ENCODE data around the gene UFL1.
"Not testable (repeated sequence)": the region's sequence is repeated elsewhere in the genome, so short reads cannot be mapped to it uniquely, and the experiment has no call there.

The UFL1 gene

DNA sequence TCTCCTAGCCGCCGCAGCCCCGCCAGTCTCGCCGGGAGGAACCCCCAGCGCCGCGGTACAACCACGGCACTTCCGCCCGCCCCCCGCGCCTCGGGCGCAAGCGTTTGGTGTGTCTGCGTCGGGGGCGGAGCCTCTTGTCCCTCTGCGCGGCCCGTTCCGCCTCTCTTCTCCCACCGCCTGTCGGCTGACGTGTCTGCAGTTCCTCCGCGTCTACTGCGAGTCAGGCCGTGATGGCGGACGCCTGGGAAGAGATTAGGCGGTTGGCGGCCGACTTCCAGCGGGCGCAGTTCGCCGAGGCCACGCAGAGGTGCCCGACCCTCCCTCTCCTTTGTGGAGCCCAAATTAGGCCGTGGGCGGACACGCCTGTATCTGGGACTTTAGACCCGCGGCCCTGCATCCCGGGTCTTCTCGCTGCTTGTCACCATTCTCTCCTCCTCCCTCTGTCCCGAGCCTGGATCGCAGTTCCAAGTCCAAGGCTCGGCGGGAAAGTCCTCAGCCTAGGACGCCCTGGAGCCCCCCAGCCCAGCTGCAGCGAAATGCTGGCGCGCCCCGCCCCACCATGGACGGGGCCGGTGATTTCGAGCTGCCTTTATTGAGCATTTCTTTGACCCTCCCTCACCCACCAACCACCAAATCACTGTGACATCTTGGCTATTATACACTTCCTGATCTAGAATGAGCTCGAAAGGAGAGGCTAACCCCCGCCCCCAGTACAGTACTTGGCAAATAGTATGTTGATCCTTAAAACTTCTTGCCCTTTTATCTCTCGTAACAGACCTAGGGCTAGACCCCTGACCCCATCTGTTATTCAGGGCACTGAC, at the start of gene UFL1:
Gene UFL1 (plus strand): TSS at position 163 of the 821 bp plus-strand sequence. CDS start 68 bp downstream, at position 231.
- peak; percentile 90 for DNase-seq (ENCODE audit: low spot score)

DNA sequence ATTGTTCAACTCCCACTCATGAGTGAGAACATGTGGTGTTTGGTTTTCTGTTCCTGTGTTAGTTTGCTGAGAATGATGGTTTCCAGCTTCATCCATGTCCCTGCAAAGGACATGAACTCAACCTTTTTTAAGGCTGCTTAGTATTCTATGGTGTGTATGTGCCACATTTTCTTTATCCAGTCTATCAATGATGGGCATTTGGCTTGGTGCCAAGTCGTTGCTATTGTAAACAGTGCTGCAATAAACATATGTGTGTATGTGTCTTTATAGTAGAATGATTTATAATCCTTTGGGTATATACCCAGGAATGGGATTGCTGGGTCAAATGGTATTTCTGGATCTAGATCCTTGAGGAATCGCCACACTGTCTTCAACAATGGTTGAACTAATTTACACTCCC, 49.3 kb upstream of the UFL1 start:
- not testable (repeated sequence) for DNase-seq (ENCODE audit: low spot score)

DNA sequence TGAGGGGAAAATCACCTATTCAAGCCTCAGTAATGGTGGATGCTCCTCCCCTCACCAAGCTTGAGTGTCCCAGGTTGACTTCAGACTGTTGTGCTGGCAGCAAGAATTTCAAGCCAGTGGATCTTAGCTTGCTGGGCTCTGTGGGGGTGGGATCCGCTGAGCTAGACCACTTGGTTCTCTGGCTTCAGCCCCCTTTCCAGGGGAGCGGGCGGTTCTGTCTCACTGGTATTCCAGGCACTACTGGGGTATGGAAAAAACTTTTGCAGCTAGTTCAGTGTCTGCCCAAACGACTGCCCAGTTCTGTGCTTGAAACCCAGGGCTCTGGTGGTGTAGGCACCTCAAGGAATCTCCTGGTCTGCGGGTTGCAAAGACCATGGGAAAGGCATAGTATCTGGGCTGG, 42.9 kb upstream of the UFL1 start:
- no peak for DNase-seq (ENCODE audit: low spot score)

DNA sequence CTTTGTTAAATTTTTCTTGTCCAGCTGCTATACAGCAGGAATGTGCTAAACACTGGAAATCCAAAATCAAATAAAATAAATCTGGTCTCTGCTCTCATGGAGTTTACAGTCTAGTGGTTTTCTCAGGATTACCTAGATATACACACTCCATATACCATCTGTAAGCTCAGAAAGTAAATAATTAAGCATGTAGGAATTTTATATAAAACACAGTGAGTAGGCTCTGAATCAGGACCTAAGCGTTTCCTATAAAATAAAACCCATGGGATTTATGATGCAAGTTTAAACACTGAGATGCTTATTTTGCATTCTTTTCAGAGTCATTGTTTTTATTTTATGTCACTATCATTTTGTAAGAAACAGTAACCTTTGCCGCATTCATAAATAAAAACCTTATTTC, 29.7 kb upstream of the UFL1 start:
- DNase-seq (ENCODE audit: low spot score) = no peak

DNA sequence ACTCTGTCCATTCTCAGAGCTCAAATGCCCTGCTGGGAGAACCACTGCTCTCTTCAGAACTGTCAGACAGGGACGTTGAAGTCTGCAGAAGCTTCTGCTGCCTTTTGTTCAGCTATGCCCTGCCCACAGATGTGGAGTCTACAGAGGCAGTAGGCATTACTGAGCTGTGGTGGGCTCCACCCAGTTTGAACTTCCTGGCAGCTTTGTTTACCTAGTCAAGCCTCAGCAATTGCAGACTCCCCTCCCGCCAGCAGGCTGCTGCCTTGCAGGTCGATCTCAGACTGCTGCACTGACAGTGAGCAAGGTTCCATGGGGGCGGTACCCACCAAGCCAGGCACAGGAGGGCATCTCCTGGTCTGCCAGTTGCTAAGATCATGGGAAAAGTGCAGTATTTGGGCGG, 21.8 kb upstream of the UFL1 start:
- no peak for DNase-seq (ENCODE audit: low spot score)

DNA sequence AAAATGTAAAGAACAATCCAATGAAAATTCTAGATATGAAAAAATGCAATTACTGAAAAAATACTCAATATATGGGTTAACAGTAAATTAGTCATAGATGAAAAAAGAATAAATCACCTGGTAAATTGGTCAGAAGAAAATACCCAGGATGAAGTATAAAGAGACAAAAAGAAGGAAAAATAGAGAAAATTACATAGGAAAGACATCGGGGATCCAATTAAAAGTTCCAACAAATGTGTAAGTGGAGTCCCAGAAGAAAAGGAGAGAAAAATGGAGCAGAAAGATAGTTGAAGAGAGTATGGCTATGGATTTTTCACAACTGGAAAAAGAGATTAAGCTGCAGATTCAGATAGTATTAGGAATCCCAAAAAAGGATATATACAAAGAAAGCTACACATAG, 18.7 kb upstream of the UFL1 start:
- no peak for DNase-seq (ENCODE audit: low spot score)

DNA sequence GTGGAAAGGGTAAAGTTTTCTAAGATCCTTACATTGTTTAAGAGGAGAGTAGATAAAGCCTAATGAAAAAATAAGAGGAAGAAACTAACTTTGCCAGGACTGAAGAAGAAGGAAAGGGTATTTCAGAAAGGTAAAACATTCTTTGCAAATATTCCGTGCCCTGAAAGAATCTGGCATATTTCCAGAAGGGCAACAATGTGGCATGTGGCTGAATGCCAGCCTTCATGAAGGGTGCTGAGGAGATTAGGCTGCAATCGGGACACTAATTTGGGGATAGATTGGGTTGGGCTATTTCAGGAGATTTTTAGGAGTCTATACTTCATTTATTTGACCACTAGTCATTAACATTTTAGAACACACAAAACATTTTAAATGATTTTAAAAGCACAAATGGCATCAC, 16.2 kb upstream of the UFL1 start:
- DNase-seq (ENCODE audit: low spot score) = no peak

DNA sequence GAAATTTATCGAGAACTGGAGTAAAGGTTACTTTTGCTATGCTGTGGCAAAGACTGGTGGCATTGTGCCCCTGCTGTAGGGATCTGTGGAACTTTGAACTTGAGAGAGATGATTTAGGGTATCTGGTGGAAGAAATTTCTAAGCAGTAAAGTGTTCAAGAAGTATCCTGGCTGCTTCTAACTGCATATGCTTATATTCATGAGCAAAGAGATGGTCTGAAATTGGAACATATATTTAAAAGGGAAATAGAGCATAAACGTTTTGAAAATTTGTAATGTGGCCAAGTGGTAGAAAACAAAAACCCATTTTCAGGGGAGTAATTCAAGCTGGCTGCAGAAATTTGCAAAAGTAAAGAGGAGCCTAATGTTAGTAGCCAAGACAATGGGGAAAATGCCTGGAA, 12.3 kb upstream of the UFL1 start:
- no peak for DNase-seq (ENCODE audit: low spot score)

DNA sequence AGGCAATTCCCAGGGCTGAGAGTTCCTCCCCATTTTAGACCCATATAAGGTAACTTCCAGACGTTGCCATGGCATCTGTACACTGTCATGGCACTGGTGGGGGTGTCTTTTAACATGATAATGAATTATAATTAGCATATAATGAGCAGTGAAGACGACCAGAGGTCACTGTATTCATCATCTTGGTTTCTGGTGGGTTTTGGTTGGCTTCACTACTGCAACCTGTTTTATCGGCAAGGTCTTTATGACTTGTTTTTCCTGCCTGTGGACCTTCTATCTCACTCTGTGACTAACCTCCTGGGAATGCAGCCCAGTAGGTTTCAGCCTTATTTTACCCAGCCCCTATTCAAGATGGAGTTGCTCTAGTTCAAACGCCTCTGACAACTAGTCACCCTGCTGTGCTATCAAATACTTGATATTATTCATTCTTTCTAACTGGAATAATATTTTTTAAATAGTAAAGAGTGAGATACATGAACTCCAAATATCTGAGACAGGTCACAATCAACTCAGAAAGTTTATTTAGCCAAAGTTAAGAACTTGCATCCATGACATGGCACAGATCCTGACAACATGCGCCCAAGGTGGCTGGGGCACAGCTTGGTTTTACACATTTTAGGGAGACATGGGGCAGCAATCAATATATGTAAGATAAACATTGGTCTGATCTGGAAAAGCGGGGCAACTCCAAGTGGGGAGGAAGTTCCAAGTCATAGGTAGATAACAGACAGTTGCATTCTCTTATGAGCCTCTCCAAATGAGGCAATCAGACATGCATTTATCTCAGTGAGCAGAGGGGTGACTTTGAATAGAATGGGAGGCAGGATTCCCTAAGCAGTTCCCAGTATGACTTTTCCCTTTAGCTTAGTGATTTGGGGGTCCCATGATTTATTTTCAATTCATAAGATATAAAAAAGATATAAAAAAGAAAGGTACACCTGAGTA, 1.2 kb upstream of the UFL1 start:
- peak; percentile 13 for DNase-seq (ENCODE audit: low spot score)

DNA sequence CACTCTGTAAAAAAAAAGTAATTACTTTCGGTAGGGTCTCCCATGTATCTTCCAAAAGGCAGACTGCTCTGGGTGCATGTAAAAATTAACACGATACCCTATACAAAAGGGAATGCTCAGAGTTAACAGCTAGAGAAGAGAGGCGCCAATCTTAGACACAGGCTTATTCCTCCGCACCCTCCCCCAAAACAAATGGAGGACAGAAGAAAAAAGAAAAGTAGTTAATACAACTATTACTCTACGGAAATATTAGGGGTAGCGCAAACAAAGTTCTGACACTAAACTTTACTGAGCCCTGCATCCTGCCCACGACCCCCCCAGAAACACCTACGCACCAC, 331 bp upstream of the UFL1 start:
- no peak for DNase-seq (ENCODE audit: low spot score)

DNA sequence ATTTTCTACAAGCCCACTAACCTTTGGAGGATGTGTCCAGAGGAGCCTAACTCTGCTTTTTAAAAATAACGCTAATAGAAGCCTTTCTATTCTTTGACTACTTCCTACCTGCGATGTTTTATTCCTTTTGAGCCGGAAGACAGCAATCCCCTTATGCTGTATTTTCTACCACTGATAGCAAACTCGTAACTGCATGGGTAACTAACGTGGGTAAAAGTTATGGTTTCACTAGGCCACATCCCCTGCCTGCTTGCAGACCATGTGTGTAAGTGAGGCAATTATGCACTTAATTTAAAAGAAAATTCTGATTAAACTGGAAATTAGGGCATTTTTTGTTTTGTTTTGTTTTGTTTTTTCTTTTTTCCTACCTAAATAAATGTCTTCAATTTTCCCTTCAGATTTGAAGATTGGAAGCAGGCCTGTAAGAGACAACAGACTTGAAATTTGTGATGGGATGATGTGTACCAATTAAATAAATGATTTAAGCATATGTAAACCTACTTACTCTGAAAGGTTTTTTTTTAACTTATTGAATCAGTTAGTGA, 931 bp downstream of the UFL1 start:
- peak; percentile 15 for DNase-seq (ENCODE audit: low spot score)

DNA sequence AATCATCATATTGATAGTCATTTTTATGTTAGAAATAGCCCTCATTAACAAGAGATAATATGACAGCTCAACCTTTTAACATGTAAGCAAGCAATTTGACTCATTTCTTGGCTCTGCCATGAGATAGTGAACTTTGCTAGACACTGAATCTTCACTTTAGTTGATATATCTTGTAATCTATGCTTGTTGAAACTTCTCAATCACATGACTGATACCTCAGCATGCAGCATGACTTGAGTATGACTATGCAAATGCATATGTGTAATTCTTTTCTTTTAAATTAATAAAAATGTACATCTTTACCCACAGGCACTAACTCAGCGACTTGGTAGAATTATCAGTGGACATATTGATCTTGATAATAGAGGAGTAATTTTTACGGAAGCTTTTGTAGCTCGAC, 6.6 kb downstream of the UFL1 start:
- DNase-seq (ENCODE audit: low spot score) = no peak

DNA sequence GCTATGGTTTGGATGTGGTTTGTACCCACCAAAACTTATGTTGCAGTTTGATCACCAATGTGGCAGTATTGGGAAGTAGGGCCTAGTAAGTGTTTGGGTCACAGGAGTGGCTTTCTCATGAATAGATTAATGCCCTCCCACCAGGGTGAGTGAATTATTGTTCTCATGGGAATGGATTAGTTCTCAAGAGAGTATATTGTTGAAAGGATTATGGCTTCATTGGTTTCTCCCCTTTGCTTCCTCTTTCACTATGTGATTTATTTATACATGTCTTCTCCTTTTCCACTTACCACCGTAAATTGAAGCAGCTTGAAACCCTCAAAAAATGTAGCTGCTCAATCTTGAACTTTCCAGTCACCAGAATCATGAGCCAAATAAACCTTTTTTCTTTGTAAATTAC, 10.8 kb downstream of the UFL1 start:
- DNase-seq (ENCODE audit: low spot score) = no peak

DNA sequence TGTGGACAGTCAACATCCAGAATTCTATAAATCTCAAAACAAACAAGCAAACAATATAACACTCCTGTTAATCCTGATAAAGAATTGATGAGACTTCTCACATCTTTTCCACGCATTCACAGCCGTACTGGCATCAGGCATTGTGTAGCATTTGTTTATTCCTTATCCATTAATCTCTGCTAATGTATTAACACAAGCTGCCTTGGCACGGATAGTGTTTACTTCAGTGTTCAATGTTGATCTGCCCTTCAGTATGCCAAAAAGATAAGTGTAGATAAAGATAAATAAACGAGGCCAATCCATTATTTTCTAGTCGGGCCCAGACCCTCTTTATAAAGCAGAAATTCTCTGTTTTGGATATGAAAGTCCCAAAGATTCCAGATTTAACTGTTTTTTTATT, 16.1 kb downstream of the UFL1 start:
- no peak for DNase-seq (ENCODE audit: low spot score)

DNA sequence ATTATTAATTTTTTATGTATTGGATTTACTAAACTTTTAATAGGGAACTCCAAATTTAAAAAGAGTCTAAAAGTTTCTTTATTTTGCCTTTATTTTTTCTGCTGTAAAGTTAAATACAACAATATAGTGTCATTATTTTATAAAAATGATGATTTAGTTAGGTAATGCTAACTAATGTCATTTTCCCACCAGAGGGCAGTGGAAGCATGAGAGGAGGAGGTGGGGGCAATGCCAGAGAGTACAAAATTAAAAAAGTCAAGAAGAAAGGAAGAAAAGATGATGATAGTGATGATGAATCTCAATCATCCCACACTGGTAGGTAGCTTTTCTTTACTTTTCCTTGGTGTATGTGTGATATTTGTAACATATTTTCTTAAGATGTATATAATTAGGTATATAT, 21.1 kb downstream of the UFL1 start:
- no peak for DNase-seq (ENCODE audit: low spot score)

DNA sequence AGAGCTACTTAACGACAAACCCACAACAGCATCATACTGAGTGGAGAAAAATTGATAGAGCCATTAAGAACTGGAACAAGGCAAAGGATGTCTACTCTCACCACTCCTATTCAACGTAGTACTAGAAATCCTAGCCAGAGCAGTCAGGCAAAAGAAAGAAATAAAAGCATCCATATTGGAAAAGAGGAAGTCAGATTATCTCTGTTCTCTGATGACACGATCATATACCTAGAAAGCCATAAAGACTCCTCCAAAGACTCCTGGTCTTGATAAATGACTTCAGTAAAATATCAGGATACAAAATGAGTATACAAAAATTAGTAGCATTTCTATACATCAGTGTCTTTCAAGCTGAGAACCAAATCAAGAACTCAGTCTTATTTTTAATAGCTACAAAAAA, 24.3 kb downstream of the UFL1 start:
- no peak for DNase-seq (ENCODE audit: low spot score)

DNA sequence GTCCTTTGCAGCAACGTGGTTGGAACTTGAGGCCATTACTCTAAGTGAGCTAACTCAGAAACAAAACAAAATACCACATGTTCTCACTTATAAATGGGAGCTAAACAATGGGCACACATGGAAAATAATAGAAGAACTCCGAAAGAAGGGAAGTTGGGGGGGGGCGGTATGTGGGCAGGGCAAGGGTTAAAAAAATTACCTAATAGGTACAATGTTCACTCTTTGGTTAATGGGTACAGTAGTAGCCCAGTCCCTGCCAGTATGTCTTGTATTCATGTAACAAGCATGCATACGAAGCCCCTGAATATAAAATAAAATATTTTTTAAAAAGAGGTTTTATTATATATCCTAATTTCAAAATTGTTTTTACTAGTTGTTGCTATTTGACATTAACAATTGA, 26.0 kb downstream of the UFL1 start:
- DNase-seq (ENCODE audit: low spot score) = no peak

DNA sequence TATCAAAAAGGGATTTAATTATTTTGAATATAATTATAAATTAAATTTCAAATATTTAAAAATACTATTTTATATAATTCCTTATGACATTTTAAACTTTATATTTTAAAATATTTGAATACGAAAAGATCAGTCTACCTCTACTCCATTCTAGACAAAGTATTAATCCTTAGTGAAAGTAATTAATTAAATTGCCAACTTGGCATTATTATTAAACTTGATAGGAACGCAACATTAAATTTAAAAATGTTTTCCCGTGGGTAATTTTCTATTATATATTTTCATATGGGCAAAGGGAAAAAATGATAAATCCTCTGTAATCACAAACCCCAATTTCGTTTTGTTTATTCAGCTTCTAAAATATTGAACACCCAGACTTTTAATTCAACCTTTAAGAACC, 33.0 kb downstream of the UFL1 start:
- no peak for DNase-seq (ENCODE audit: low spot score)

DNA sequence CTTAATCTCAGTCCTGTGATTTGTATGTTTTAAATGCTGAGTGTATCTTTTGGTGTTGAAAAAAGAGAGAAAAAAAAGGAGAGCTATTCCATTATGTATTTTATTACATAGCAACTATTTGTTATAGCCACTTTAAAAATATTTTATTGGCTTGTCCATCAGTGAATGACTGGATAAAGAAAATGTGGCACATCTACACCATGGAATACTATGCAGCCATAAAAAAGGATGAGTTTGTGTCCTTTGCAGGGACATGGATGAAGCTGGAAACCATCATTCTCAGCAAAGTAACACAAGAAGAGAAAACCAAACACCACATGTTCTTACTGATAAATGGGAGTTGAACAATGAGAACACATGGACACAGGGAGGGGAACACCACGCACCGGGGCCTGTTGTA, 38.1 kb downstream of the UFL1 start:
- not testable (repeated sequence) for DNase-seq (ENCODE audit: low spot score)

DNA sequence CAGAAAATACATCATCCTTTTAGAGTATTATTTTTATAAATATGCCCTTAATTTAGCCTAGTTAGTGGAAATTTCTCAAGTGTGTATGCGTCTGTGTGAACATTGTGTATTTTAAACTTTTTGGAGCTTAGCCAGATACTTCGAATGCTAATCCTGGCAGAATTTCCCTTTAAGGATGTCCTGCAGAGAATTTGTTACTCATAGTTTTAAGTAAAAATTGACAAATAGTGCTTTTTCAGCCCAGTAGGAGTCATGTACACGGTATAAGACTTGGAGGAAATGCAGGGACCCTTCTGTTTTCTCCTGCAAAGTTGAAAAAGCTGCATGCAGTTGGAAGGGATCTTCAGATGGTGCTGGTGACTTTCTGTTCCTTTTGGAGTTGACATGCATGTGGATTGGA, 41.3 kb downstream of the UFL1 start, which contains the start of gene FHL5:
Gene FHL5 (plus strand): TSS at position 243 of the 400 bp plus-strand sequence. CDS start 40,486 bp downstream, outside the sequence.
- DNase-seq (ENCODE audit: low spot score) = no peak

DNA sequence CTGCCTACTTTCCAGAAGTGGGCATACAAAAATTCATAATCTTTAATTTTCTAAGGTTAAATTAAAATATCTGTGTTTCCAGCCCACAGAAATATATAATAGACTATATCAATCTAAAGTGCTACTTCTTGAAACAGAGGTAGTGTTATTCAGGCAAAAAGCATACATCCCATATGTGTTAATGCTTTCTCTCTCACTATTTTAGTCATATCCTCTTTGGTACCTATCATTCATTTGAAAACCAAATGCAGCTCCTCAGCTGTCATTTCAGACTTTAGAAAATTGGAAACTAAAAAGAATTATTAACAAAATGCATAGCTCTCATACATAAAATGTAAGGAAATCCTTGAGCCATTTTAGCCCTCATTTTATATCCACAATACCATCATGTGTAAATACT, 42.2 kb downstream of the UFL1 start:
- DNase-seq (ENCODE audit: low spot score) = no peak

DNA sequence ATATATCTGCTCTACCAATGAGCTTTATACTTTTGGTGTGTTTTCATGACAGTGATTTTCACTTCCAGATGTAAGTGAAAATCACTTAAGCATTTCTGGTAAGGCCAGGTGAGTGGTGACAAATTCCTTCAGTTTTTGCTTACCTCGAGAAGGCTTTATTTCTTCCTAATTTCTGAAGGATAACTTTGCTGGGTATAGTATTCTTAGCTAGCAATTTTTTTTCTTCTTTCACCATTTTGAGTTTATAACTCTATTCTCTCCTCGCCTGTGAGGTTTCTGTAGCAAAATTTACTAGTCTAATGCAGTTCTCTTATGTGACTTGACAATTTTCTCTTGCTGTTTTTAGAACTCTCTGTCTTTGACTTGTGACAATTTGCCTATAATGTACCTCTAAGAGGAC, 48.4 kb downstream of the UFL1 start:
- no peak for DNase-seq (ENCODE audit: low spot score)

DNA sequence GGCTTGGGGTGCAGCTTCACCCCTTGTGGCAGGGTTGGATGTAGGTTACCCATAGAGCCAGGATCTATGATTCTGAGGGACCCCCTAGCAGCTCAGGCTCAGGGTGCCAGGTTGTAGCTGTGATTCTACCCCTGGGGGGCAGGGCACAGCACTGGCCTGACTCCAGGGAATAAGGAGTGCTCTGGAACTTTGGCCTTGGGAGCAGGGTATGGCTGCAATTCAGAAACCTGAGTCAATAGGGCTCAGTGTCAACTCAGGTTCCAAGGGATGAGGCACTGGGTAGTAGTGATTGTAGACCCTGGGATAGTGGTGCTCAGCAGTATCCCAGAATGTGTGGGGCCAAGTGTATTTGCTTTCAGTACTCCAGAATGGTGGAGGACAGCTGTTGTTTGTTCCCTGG, 49.9 kb downstream of the UFL1 start:
- DNase-seq (ENCODE audit: low spot score) = no peak

Measured in SW480 (cell line).